Small intestine (tissue), 7 donors: ENCODE data around the gene DIS3L2. TPM values are rescaled to one million over a fixed set of nuclear protein-coding genes. Genes with fewer than 3 reads are reported as not detected.
"Not testable (repeated sequence)": the region's sequence is repeated elsewhere in the genome, so short reads cannot be mapped to it uniquely, and the experiment has no call there.

Source experiments
- DNase-seq, 2 donors: peaks; one replicate each; pipeline versions ENCODE4 v3.0.0 to v3.0.0-alpha.2; 2013
- FAIRE-seq: peaks from 2 replicates; lab custom pipeline; 2012; peaks lifted over from hg19 to GRCh38; lab: Jason Lieb, UNC
- H3K27ac ChIP-seq, 3 donors: one replicate each; pipeline ENCODE4 v1.5.1; 2013; ENCODE audit warnings: low read length in 2 of 3, mild to moderate bottlenecking in 2 of 3, control low read depth in 1 of 3, inconsistent platforms in 1 of 3, low read depth in 1 of 3, moderate library complexity in 1 of 3
- H3K27me3 ChIP-seq, 3 donors: one replicate each; pipeline ENCODE4 v1.6.1; 2013; ENCODE audit warnings: low read length in 3 of 3, inconsistent platforms in 1 of 3; ENCODE audit not compliant: control insufficient read depth in 3 of 3, insufficient read depth in 3 of 3
- H3K36me3 ChIP-seq, 3 donors: one replicate each; pipeline ENCODE4 v1.6.1; 2013; ENCODE audit warnings: low read length in 3 of 3, inconsistent platforms in 1 of 3, low read depth in 1 of 3, mild to moderate bottlenecking in 1 of 3, moderate library complexity in 1 of 3; ENCODE audit not compliant: control insufficient read depth in 3 of 3, insufficient read depth in 2 of 3
- H3K4me1 ChIP-seq, 3 donors: one replicate each; pipeline ENCODE4 v1.6.1; 2013; ENCODE audit warnings: low read length in 2 of 3, inconsistent platforms in 1 of 3, low read depth in 1 of 3, mild to moderate bottlenecking in 1 of 3, moderate library complexity in 1 of 3; ENCODE audit not compliant: control insufficient read depth in 3 of 3, insufficient read depth in 2 of 3
- H3K4me3 ChIP-seq, 3 donors: one replicate each; pipeline ENCODE4 v1.5.1; 2013; ENCODE audit warnings: low read length in 3 of 3, control low read depth in 1 of 3, inconsistent platforms in 1 of 3, low read depth in 1 of 3, mild to moderate bottlenecking in 1 of 3, moderate library complexity in 1 of 3
- H3K9me3 ChIP-seq, 2 donors: one replicate each; pipeline ENCODE4 v1.6.1; 2013; ENCODE audit warnings: low read depth in 1 of 2, low read length in 1 of 2; ENCODE audit not compliant: control insufficient read depth in 2 of 2, insufficient read depth in 1 of 2
- WGBS, 3 donors: extraction: QIAGEN DNeasy Blood & Tissue Kit; methylation state at CpG; one replicate each; pipeline ENCODE4 v1.1.7; 2013; 5-methylcytosine and 5-hydroxymethylcytosine counted together
- polyA plus RNA-seq, 4 donors: library from polyadenylated mRNA; stranded (reverse) in 3 of 4; unstranded in 1 of 4; fragments of 200-250 nt in 3 of 4; fragments of 120-200 nt in 1 of 4; gene quantifications; one replicate each; pipeline versions ENCODE4 v1.2.1 to v1.2.3, GENCODE V29; 2013
- donor health status: healthy with polysubstance abuse.
- donor health status: control.
- donor health status: control.
- donor health status: Bipolar disorder and iron deficiency.
- donor health status: healthy.

DIS3L2 gene
- polyA plus RNA-seq, 4 donors = 8.3 to 22.1 (median 11.8) TPM

DNA sequence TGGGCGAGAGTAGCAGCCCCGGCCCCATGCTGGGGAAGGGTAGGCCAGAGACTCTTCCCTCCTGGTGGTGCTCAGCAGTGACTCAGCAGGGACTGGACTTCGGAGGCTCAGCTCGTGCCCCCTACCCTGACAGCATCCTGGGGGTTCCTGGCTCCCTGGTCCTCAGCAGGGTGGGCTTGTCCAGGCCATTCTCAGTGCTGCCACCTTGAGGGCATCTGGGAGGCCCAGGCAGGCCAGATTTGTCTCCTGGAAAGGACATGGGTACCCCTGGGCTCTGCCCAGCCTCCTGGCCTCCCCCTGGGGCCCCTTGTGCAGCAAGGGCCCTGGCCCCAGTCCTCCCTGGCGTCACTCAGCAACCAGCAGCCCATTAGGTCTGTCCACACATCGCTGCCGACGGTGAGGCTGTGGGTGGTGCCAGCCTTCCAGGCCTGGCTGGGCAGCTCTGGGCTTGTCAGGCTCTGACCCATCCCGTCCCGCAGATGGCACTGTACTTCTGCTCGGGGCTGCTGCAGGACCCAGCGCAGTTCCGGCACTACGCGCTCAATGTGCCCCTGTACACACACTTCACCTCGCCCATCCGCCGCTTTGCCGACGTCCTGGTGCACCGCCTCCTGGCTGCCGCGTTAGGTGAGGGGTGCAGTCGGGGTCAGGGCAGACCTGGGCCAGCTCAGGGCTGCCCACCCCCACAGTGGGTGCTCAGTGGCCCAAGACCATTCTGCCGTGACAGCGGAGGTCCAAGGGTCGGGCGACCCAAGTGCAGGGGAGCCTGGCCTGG is 372.0 kb downstream of the DIS3L2 start:
- Histone ChIP-seq H3K27ac (no peak overlapping the region), H3K4me3 (no peak overlapping the region), H3K27me3 (no peaks in the 10 kb centered on the region), H3K4me1 (no peaks in the 10 kb centered on the region), H3K36me3 (peaks cover 0 to 46% (median 0%) of the 10 kb centered on the region in 3 donors), H3K9me3 (no peaks in the 10 kb centered on the region)
- WGBS, 3 donors = 94 to 95% (median 95%) methylated on average over 26 to 28 of the region's 28 CpGs
- DNase-seq (no peak), FAIRE-seq (no peak)

DNA sequence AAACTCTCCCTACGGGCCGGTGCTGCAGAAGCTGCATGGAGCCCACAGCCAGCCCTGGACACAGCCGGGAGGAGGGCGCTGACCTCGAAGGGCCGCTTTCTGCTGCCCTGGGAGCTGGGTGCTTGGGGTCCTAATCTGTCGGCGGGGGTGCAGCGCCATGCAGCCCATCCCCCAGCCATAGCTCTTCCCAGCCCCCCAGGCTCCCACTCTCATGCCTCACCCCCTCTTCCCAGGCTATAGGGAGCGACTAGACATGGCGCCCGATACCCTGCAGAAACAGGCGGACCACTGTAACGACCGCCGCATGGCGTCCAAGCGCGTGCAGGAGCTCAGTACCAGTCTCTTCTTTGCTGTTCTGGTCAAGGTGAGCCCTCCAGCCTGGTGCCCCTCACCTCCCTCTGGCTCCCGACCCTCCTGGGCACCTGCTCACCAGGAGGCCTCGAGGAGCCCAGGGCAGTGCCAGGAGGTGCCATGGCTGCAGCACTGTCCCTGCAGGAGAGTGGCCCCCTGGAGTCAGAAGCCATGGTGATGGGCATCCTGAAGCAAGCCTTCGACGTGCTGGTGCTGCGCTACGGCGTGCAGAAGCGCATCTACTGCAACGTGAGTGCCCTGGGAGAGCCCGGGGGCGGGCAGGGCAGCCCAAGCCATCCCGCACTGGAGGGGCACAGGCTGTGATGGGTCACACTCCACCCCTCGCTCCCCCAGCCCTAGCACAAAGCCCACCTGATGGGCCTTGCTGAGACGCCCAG is 372.8 kb downstream of the DIS3L2 start:
- not testable (repeated sequence) for H3K4me1 ChIP-seq, H3K27ac ChIP-seq, H3K27me3 ChIP-seq, H3K9me3 ChIP-seq, H3K4me3 ChIP-seq, DNase-seq, FAIRE-seq
- peaks cover 0 to 44% (median 0%) of the 10 kb centered on the region in 3 donors for H3K36me3 ChIP-seq
- WGBS, 3 donors = 94 to 99% (median 95%) methylated on average over 27 to 31 of the region's 33 CpGs

DNA sequence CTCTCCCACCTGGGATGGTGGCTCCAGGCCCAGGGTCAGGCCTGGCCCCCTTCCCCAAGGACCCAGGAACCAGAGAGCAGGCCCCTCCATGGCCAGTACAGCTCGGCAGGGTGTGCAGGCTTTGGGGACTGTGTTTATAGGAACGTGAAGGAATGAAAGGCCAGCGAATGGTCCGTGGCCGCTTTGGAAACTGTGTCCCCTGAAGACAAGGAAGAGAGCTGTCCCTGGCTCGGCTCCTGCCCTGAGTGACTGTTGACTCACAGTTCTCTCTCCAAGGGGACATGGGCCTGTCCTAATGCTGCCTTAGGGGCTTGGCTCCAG is 373.3 kb downstream of the DIS3L2 start:
- H3K4me1 ChIP-seq, H3K4me3 ChIP-seq, DNase-seq, H3K9me3 ChIP-seq, H3K27me3 ChIP-seq, FAIRE-seq, H3K27ac ChIP-seq: not testable (repeated sequence)
- H3K36me3 ChIP-seq = peaks cover 0 to 44% (median 0%) of the 10 kb centered on the region in 3 donors
- WGBS, 3 donors = 84 to 93% (median 92%) methylated on average over 5 to 6 of the region's 6 CpGs

DNA sequence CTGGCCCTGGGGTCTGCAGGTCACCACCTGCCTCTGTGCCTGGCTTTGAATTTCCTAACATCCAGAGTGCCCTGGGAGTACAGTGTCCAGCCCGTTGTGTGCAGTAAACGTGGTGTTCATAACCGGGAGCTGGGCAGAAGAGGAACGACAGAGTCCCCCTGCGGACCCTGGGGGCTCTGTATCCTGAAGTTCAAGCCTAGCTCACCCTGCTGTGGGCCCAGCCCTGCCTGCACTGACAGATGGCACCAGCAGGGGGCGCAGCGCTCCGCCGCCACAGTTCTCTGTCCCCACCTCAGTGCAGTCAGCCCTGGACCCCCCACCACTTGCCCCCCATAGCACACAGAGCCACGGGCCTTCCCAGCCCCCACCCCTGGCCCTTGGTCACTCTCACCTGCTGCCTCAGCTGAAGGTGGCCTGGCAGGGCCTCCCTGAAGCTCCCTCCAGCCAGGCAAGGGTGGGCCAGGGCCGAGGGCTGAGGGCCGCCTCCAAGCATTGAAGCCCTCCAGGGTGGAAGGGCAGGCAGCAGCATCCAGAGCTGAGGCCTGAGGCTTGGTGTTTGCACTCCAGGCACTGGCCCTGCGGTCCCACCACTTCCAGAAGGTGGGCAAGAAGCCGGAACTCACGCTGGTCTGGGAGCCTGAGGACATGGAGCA is 373.8 kb downstream of the DIS3L2 start:
- DNase-seq, H3K27ac ChIP-seq, H3K4me1 ChIP-seq, H3K27me3 ChIP-seq, FAIRE-seq, H3K9me3 ChIP-seq, H3K4me3 ChIP-seq: not testable (repeated sequence)
- H3K36me3 ChIP-seq = peaks cover 0 to 42% (median 0%) of the 10 kb centered on the region in 3 donors
- 64 to 72% (median 66%) methylated on average over 12 to 15 of the region's 15 CpGs for WGBS, 3 donors

DNA sequence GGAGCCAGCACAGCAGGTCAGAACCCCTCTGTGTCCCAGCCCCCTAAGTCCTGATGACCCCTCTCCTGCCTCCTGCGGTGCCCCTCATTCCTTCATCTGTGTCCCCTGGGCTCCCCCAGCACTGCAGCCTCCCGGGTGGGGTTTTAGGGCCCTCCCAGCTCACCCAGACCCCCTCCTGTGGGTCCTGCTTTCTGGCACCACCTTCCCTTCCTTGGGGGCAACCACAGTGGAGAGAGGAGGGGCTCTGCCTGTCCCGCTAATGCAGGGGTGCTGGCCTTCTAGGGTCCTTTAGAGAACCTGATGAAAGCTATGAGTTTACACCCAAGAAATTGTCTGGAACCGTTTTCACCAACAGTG is 374.3 kb downstream of the DIS3L2 start:
- no peak for FAIRE-seq
- 91 to 95% (median 94%) methylated on average over 4 of the region's 4 CpGs for WGBS, 3 donors
- no peak for DNase-seq
- Histone ChIP-seq H3K36me3 (peaks cover 0 to 39% (median 0%) of the 10 kb centered on the region in 3 donors), H3K9me3 (no peaks in the 10 kb centered on the region), H3K27ac (no peak overlapping the region), H3K4me1 (no peaks in the 10 kb centered on the region), H3K27me3 (no peaks in the 10 kb centered on the region), H3K4me3 (no peak overlapping the region)

DNA sequence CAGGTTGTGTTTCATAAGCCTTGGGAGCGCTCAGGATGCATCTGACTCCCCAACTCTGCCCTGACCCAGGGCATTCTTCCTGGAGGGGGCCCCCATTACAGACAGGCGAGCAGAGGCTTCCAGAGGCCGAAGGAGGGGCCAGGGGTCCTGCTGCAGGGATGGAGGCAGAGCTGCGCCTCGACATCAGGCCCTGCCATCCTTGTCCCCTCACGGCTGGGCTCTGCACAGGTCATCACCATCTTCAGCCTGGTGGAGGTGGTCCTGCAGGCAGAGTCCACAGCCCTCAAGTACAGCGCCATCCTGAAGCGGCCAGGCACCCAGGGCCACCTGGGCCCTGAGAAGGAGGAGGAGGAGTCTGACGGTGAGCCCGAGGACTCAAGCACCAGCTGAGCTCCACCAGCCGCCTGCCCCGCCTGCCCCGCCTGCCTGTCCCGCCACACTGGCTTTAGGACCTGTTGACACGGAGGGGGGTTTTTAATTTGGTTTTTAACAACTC is 374.8 kb downstream of the DIS3L2 start:
- DNase-seq = no peak
- WGBS, 3 donors = 81 to 91% (median 89%) methylated on average over 13 to 15 of the region's 15 CpGs
- H3K36me3 ChIP-seq = peaks cover 0 to 39% (median 0%) of the 10 kb centered on the region in 3 donors

DNA sequence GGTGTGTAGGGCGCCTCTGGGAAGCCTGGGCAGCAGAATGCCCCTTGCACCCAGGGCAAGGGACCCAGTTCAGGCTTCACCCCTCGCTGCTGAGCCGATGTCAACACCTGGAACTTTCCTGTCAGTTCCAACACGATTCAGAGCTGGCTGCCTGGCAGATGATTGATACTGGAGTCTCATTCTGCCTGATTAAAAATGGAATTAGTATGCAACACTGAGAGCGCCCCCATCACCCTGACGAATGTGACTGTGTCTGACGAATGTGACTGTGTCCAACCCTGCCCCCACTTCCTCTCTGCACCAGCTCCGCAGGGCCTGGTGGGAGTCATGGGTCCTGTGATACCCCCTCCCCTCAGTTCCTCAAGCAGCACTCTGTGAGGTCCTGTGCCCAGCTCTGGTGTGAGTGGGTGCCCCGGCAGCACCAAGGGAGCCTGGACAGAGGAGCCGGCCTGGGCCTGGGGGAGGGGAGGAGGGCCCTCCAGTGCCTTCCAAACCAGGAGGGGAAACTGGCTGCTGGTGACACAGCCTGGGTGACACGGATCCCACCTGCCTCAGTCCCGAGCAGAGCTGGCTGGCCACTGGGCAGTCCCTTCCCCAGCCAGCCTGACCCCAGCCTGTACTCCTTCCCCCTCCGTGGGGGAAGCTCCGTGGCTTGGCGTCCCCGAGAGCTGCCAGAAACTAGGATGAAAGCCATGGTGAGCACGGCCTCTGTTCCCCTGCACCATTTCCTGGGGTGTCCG is 375.6 kb downstream of the DIS3L2 start:
- no peak for FAIRE-seq

More for the DNA sequence above, 374.8 kb downstream of the DIS3L2 start:
- H3K4me1 ChIP-seq = no peaks in the 10 kb centered on the region
- H3K27ac ChIP-seq = no peak overlapping the region
- H3K27me3 ChIP-seq = no peaks in the 10 kb centered on the region
- no peak overlapping the region for H3K4me3 ChIP-seq
- no peak for FAIRE-seq
- H3K9me3 ChIP-seq = no peaks in the 10 kb centered on the region

More for the DNA sequence above, 375.6 kb downstream of the DIS3L2 start:
- Histone ChIP-seq H3K36me3 (peaks cover 0 to 39% (median 0%) of the 10 kb centered on the region in 3 donors), H3K4me1 (no peaks in the 10 kb centered on the region), H3K9me3 (no peaks in the 10 kb centered on the region), H3K27ac (no peak overlapping the region), H3K4me3 (no peak overlapping the region), H3K27me3 (no peaks in the 10 kb centered on the region)
- 75 to 82% (median 78%) methylated on average over 16 to 18 of the region's 18 CpGs for WGBS, 3 donors
- no peak for DNase-seq
